Cardiac muscle cell (in vitro differentiated cells and primary cell): Measurements from ENCODE around the gene GRSF1. TPM values are rescaled to one million over a fixed set of nuclear protein-coding genes. Genes with fewer than 3 reads are reported as not detected.
A peak's percentile ranks its signal among the peaks of the same experiment; 100 is the strongest.

Source experiments
- DNase-seq, 2 donors: peaks; one replicate each; pipeline versions ENCODE4 v3.0.0 to v3.0.0-alpha.2; 2010 to 2017; ENCODE audit warnings: low read depth in 1 of 2, low spot score in 1 of 2
- H3K27ac ChIP-seq: fragments of 200-600 bp; sonication (generic); 2 replicates; pipeline ENCODE4 v1.5.1; 2016
- H3K27me3 ChIP-seq: fragments of 200-600 bp; sonication (generic); 2 replicates; pipeline ENCODE4 v1.6.0; 2016; ENCODE audit warnings: control low read depth
- H3K36me3 ChIP-seq: fragments of 200-600 bp; sonication (generic); 2 replicates; pipeline ENCODE4 v1.5.1; 2016; ENCODE audit warnings: control low read depth
- H3K4me1 ChIP-seq: fragments of 200-600 bp; sonication (generic); 2 replicates; pipeline ENCODE4 v1.8.1; 2017; ENCODE audit warnings: low read depth, mild to moderate bottlenecking, mixed run types
- H3K4me3 ChIP-seq: fragments of 200-600 bp; sonication (generic); 2 replicates; pipeline ENCODE4 v1.5.1; 2016; ENCODE audit warnings: mild to moderate bottlenecking
- H3K9me3 ChIP-seq: fragments of 200-600 bp; sonication (generic); 2 replicates; pipeline ENCODE4 v1.5.1; 2017; ENCODE audit warnings: low read depth, mild to moderate bottlenecking, control low read depth
- CTCF ChIP-seq: IDR thresholded peaks from 2 replicates; pipeline ENCODE4 v1.5.1; 2012; ENCODE audit warnings: low read depth, mild to moderate bottlenecking, low read length
- polyA plus RNA-seq: library from polyadenylated mRNA; unstranded; fragments of >200 nt; fragmentation: Nextera tagmentation; extraction: Ambion mirVana; gene quantifications from 2 replicates; pipeline ENCODE4 v1.2.1, GENCODE V29; 2016
- total RNA-seq: library from RNA; depleted of rRNA; stranded (reverse); fragments of >200 nt; gene quantifications from 2 replicates; pipeline ENCODE4 v1.2.3, GENCODE V29; 2016

The GRSF1 gene
- total RNA-seq (84.9 and 90.3 TPM in 2 replicates), polyA plus RNA-seq (153 and 185 TPM in 2 replicates)

DNA sequence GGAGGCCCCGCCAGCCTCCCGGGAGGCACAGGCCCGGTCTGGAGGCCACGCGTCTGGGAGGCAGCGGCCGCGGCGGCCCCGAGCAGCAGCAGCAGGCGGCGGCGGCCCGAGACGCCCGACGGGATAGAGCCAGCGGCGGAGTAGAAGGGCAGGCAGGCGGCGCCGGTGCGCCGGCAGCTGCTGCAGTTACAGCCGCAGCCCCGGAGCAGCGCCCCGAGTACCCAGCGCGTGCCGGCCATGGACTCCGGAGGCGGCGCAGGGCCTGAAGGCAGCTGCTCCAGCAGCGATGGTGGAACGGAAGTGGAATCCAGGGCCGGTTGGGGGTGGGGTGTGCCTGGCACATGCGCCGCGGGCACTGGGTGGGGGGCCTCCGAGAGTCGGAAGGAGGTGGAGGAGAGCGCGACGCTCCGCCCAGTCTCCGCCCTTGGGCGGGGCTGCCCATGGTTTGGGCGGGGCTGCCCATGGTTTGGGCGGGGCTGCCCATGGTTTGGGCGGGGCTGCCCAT is at the start of gene GRSF1:
Gene GRSF1 (minus strand): TSS at position 302 of the 505 bp plus-strand sequence. CDS start 63 bp downstream, at position 239.
- Histone ChIP-seq H3K36me3 (peaks cover 9% of the 10 kb centered on the region), H3K4me3 (peak within 1 kb of the TSS; percentile 96), H3K27me3 (peaks cover 3% of the 10 kb centered on the region), H3K4me1 (peaks cover 10% of the 10 kb centered on the region), H3K9me3 (no peaks in the 10 kb centered on the region), H3K27ac (peak within 1 kb of the TSS; percentile 95)
- peak; percentile 95 to 96 for DNase-seq
- TF ChIP-seq CTCF, result no peak

DNA sequence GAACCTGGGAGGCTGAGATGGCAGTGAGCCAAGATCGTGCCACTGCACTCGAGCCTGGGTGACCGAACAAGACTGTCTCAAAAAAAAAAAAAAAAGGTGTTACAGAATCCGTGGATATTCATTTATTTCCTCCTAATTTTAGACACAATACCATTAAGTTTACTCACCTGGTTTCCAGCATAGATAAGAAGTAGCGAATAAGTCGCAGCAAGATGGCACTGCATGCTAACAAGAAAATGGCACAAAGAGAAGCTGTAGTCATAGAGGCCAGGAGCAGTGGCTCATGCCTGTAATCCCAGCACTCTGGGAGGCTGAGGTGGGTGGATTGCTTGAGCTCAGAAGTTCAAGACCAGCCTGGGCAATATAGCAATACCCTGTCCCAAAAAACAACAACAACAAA is 45.5 kb upstream of the GRSF1 start:
- no peaks in the 10 kb centered on the region for H3K9me3 ChIP-seq
- H3K27me3 ChIP-seq, result no peaks in the 10 kb centered on the region
- no peaks in the 10 kb centered on the region for H3K36me3 ChIP-seq
- no peak for DNase-seq
- H3K27ac ChIP-seq, result no peak overlapping the region
- TF ChIP-seq CTCF, result no peak
- no peak overlapping the region for H3K4me3 ChIP-seq
- H3K4me1 ChIP-seq, result no peaks in the 10 kb centered on the region

DNA sequence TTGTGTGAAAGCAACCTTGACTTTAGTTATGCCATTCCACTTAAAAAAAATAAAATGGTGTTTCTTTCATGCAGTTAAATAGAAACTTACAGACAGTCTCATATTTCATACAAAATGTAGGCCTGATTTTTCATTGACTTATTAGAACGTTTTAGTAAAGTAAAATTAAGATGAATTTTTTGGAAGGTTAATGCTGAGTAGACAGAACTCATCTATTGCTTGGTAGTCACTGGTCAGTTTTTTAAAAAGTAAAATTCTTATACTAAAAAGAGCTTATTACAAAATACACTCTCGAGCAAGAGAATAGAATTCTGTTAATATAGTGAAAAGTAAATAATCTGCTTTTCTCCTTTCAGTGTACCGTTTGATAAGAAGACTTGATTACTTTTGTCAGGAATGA is 41.0 kb upstream of the GRSF1 start:
- no peaks in the 10 kb centered on the region for H3K27me3 ChIP-seq
- H3K27ac ChIP-seq, result no peak overlapping the region
- no peaks in the 10 kb centered on the region for H3K9me3 ChIP-seq
- no peak for TF ChIP-seq CTCF
- no peak for DNase-seq
- H3K4me3 ChIP-seq, result no peak overlapping the region
- no peaks in the 10 kb centered on the region for H3K4me1 ChIP-seq
- no peaks in the 10 kb centered on the region for H3K36me3 ChIP-seq

DNA sequence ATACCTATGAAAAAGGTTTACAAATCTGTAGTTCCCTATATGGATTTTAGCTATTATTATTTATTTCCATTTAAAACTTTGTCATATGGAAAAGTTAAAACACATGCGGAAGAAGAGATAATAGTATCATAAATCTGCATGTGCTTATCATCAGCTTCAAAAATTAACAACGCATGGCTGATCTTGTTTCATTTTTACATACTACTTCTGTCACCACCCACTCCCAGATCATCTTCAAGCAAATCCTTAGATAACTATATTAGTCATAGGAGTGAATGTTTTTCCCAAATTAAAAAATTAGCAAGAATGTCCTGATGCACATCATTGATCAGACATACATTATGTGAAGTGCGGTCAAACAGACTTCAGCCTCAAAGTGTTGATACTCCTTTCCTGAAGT is 37.9 kb upstream of the GRSF1 start:
- Histone ChIP-seq H3K4me1 (no peaks in the 10 kb centered on the region), H3K36me3 (no peaks in the 10 kb centered on the region), H3K4me3 (no peak overlapping the region), H3K27me3 (no peaks in the 10 kb centered on the region), H3K9me3 (no peaks in the 10 kb centered on the region), H3K27ac (no peak overlapping the region)
- no peak for TF ChIP-seq CTCF
- DNase-seq, result no peak

GRCh38 chr4:70874268-70875156 is 34.8 kb upstream of the GRSF1 start:
- H3K9me3 ChIP-seq, result no peaks in the 10 kb centered on the region
- H3K27me3 ChIP-seq, result no peaks in the 10 kb centered on the region
- H3K36me3 ChIP-seq, result no peaks in the 10 kb centered on the region
- TF ChIP-seq CTCF, result no peak
- no peaks in the 10 kb centered on the region for H3K4me1 ChIP-seq
- no peak for DNase-seq
- H3K27ac ChIP-seq, result no peak overlapping the region
- H3K4me3 ChIP-seq, result no peak overlapping the region
